ENCODE results near the gene LSM4.

DNA sequence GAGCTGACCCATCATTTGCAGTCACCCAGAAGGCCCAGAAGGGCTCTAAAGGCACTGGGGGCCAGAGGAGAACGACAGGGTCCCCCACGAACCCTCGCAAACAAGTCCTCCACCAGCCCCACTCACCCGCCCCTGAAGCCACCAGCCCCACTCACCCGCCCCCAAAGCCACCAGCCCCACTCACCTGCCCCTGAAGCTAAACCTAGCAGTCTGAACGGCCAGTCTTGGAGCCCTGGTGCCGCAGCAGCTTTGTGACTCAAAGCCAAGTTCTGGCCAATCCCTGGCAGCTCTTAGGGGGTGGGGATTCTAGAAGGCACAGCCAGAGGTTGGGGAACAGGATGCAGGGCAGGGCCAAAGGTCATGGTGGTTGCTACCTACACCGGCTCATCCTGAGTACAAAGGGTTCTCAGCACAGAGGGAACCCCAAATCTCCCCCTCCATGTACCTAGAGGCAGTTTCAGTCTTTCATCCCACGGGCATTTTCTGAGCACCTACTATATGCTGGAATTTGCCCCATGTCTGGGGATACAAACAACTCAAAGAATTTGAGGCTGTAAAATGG lies 48.6 kb downstream of the LSM4 start, which contains the start of gene IQCN:
- no peak for TF ChIP-seq CTCF (IDR thresholded peaks at IDR 0.05)
- no peak for TF ChIP-seq POLR2A (IDR thresholded peaks at IDR 0.05)
